GM23248 (cell line): ENCODE results near the gene STS. TPM values are rescaled to one million over a fixed set of nuclear protein-coding genes. Genes with fewer than 3 reads are reported as not detected.
"Not testable (repeated sequence)": the region's sequence is repeated elsewhere in the genome, so short reads cannot be mapped to it uniquely, and the experiment has no call there.

ENCODE experiments used
- DNase-seq: peaks from one replicate; pipeline ENCODE4 v3.0.0-alpha.2; 2015
- H2AFZ ChIP-seq: fragments of 200-600 bp; sonication (generic); 2 replicates; pipeline ENCODE4 v1.6.1; 2016; ENCODE audit warnings: antibody characterized with exemption
- H3F3A ChIP-seq: fragments of 200-600 bp; sonication (generic); 2 replicates; pipeline ENCODE4 v1.6.1; 2016; ENCODE audit warnings: mild to moderate bottlenecking, antibody characterized with exemption, mixed run types; ENCODE audit not compliant: insufficient read depth
- H3K27ac ChIP-seq: fragments of 200-600 bp; sonication (generic); 2 replicates; pipeline ENCODE4 v1.5.1; 2016; ENCODE audit warnings: mild to moderate bottlenecking
- H3K27me3 ChIP-seq: fragments of 200-600 bp; sonication (generic); replicated peaks from 2 replicates; pipeline ENCODE4 v1.6.1; 2016; ENCODE audit warnings: mild to moderate bottlenecking; ENCODE audit not compliant: insufficient read depth
- H3K36me3 ChIP-seq: fragments of 200-600 bp; sonication (generic); 2 replicates; pipeline ENCODE4 v1.6.1; 2016; ENCODE audit warnings: low read depth, mild to moderate bottlenecking
- H3K4me1 ChIP-seq: fragments of 200-600 bp; sonication (generic); 2 replicates; pipeline ENCODE4 v1.6.1; 2016; ENCODE audit warnings: mild to moderate bottlenecking; ENCODE audit not compliant: insufficient read depth
- H3K4me2 ChIP-seq: fragments of 200-600 bp; sonication (generic); one replicate; pipeline ENCODE4 v1.6.1; 2016; ENCODE audit warnings: mild to moderate bottlenecking; ENCODE audit not compliant: unreplicated experiment
- H3K4me3 ChIP-seq: fragments of 200-600 bp; sonication (generic); 2 replicates; pipeline ENCODE4 v1.5.1; 2016; ENCODE audit warnings: mild to moderate bottlenecking
- H3K79me2 ChIP-seq: fragments of 200-600 bp; sonication (generic); 2 replicates; pipeline ENCODE4 v1.6.1; 2016; ENCODE audit warnings: mild to moderate bottlenecking; ENCODE audit not compliant: insufficient read depth
- H3K9ac ChIP-seq: fragments of 200-600 bp; sonication (generic); 2 replicates; pipeline ENCODE4 v1.6.1; 2016; ENCODE audit warnings: mild to moderate bottlenecking
- H3K9me2 ChIP-seq: fragments of 200-600 bp; sonication (generic); 2 replicates; pipeline ENCODE4 v1.6.1; 2016; ENCODE audit warnings: mixed run types, mild to moderate bottlenecking, moderate library complexity; ENCODE audit not compliant: insufficient read depth
- H3K9me3 ChIP-seq: fragments of 200-600 bp; sonication (generic); one replicate; pipeline ENCODE4 v1.6.1; 2017; ENCODE audit warnings: low read depth
- H4K20me1 ChIP-seq: fragments of 200-600 bp; sonication (generic); 2 replicates; pipeline ENCODE4 v1.6.0; 2016; ENCODE audit not compliant: insufficient read depth
- EZH2 ChIP-seq: fragments of 200-600 bp; sonication (generic); IDR thresholded peaks from 2 replicates; pipeline ENCODE4 v1.6.1; 2018; ENCODE audit warnings: antibody characterized with exemption, mild to moderate bottlenecking; ENCODE audit not compliant: insufficient read depth, poor library complexity, severe bottlenecking
- EZH2phosphoT487 ChIP-seq: fragments of 200-600 bp; sonication (generic); IDR thresholded peaks from 2 replicates; pipeline ENCODE4 v1.6.1; 2018; ENCODE audit warnings: antibody characterized with exemption, moderate library complexity, mild to moderate bottlenecking, low read depth; ENCODE audit not compliant: insufficient read depth
- WGBS, 2 experiments: methylation state at CpG; one replicate each; pipeline ENCODE4 v1.1.6; 2015 to 2017; ENCODE audit warnings: low lambda C conversion rate in 2 of 2, low coverage in 1 of 2; ENCODE audit errors: missing lambda C conversion rate in 2 of 2; 5-methylcytosine and 5-hydroxymethylcytosine counted together
- in situ Hi-C: fragments of 300-500 bp; cut with MboI; formaldehyde crosslinking; loops from 2 replicates; pipeline ENCODE4 v1.15.0; 2020
- polyA plus RNA-seq: library from polyadenylated mRNA; unstranded; fragments of >200 nt; fragmentation: Nextera tagmentation; extraction: Ambion mirVana; gene quantifications from 2 replicates; pipeline ENCODE4 v1.2.1, GENCODE V29; 2016
- total RNA-seq: library from RNA; depleted of rRNA; stranded (reverse); fragments of >200 nt; shearing (Covaris generic); gene quantifications from 2 replicates; pipeline ENCODE4 v1.2.3, GENCODE V29; 2014

Gene STS
- total and polyA plus RNA-seq, 2 experiments from 2014 or later: 11.3 to 13.6 TPM

GRCh38 chrX:7169627-7170026, 22.1 kb downstream of the STS start:
- no peak for DNase-seq
- H3K79me2 ChIP-seq: no peaks in the 10 kb centered on the region
- H3K27ac ChIP-seq: no peak overlapping the region
- no peak for TF ChIP-seq EZH2
- TF ChIP-seq EZH2phosphoT487: no peak
- in situ Hi-C loops: no loop called here
- H3K9ac ChIP-seq: no peak overlapping the region
- no peaks in the 10 kb centered on the region for H3K9me2 ChIP-seq
- no peaks in the 10 kb centered on the region for H4K20me1 ChIP-seq
- H3K4me3 ChIP-seq: no peak overlapping the region
- no peaks in the 10 kb centered on the region for H3K9me3 ChIP-seq
- no peaks in the 10 kb centered on the region for H3F3A ChIP-seq
- H3K4me1 ChIP-seq: no peaks in the 10 kb centered on the region
- no peak overlapping the region for H3K4me2 ChIP-seq
- H3K27me3 ChIP-seq: no peaks in the 10 kb centered on the region
- H3K36me3 ChIP-seq: no peaks in the 10 kb centered on the region
- 18 to 40% methylated on average over 1 to 3 of the region's 3 CpGs for WGBS, 2 experiments
- no peak overlapping the region for H2AFZ ChIP-seq

- Histone ChIP-seq H3K9me3 (no peaks in the 10 kb centered on the region), H3K4me3 (no peak overlapping the region), H3F3A (no peaks in the 10 kb centered on the region), H3K9ac (no peak overlapping the region), H4K20me1 (no peaks in the 10 kb centered on the region), H3K79me2 (no peaks in the 10 kb centered on the region), H3K9me2 (no peaks in the 10 kb centered on the region), H3K27me3 (no peaks in the 10 kb centered on the region), H2AFZ (no peak overlapping the region), H3K36me3 (no peaks in the 10 kb centered on the region), H3K4me1 (no peaks in the 10 kb centered on the region), H3K27ac (no peak overlapping the region), H3K4me2 (no peak overlapping the region)
- no peak for DNase-seq
- WGBS, 2 experiments: 91 to 100% methylated on average over 2 to 3 of the region's 3 CpGs
- in situ Hi-C loops: no loop called here
- TF ChIP-seq EZH2 (no peak), EZH2phosphoT487 (no peak)
Observed at GRCh38 chrX:7170898-7171297, 23.4 kb downstream of the STS start.

GRCh38 chrX:7178859-7179258, 31.3 kb downstream of the STS start:
- H3K79me2 ChIP-seq, H3F3A ChIP-seq, H3K27me3 ChIP-seq, H3K9ac ChIP-seq, H3K27ac ChIP-seq, H3K9me3 ChIP-seq, H3K9me2 ChIP-seq, DNase-seq, H3K4me1 ChIP-seq, H3K4me3 ChIP-seq, in situ Hi-C loops, H4K20me1 ChIP-seq, H3K4me2 ChIP-seq, H2AFZ ChIP-seq, H3K36me3 ChIP-seq: not testable (repeated sequence)
- WGBS, 2 experiments: 94 to 98% methylated on average over 2 of the region's 2 CpGs

GRCh38 chrX:7179446-7179845, 31.9 kb downstream of the STS start:
- Histone ChIP-seq H3K4me3 (no peak overlapping the region), H3K4me2 (no peak overlapping the region), H2AFZ (no peak overlapping the region), H3K4me1 (no peaks in the 10 kb centered on the region), H3K79me2 (no peaks in the 10 kb centered on the region), H4K20me1 (no peaks in the 10 kb centered on the region), H3K27me3 (no peaks in the 10 kb centered on the region), H3K9me2 (no peaks in the 10 kb centered on the region), H3K36me3 (no peaks in the 10 kb centered on the region), H3K9ac (no peak overlapping the region), H3K9me3 (no peaks in the 10 kb centered on the region), H3F3A (no peaks in the 10 kb centered on the region), H3K27ac (no peak overlapping the region)
- in situ Hi-C loops: no loop called here
- TF ChIP-seq EZH2phosphoT487 (no peak), EZH2 (no peak)
- DNase-seq: no peak
- 96 to 100% methylated on average over 2 of the region's 2 CpGs for WGBS, 2 experiments

- Histone ChIP-seq H3K4me2 (no peak overlapping the region), H3K4me1 (no peaks in the 10 kb centered on the region), H3K9ac (no peak overlapping the region), H3K36me3 (no peaks in the 10 kb centered on the region), H3K27ac (no peak overlapping the region), H3K9me3 (no peaks in the 10 kb centered on the region), H2AFZ (no peak overlapping the region), H3K4me3 (no peak overlapping the region), H3F3A (no peaks in the 10 kb centered on the region), H3K9me2 (no peaks in the 10 kb centered on the region), H3K79me2 (no peaks in the 10 kb centered on the region), H4K20me1 (no peaks in the 10 kb centered on the region), H3K27me3 (no peaks in the 10 kb centered on the region)
- DNase-seq: no peak
- 70 to 74% methylated on average over 3 of the region's 3 CpGs for WGBS, 2 experiments
- TF ChIP-seq EZH2 (no peak), EZH2phosphoT487 (no peak)
- in situ Hi-C loops: no loop called here
Observed at GRCh38 chrX:7184816-7185215, 37.3 kb downstream of the STS start.
